Stimulated activated CD8-positive, alpha-beta memory T cell treated with anti-CD3 and anti-CD28 coated beads, Interleukin-7, amount 100 ng/mL, for 48 hours (primary cell): ENCODE results near the gene GOLGA8B.
"Not testable (repeated sequence)": the region's sequence is repeated elsewhere in the genome, so short reads cannot be mapped to it uniquely, and the experiment has no call there.

Experiments
- DNase-seq, 2 donors: peaks; one replicate each; pipeline ENCODE4 v3.0.0-alpha.2; 2020; ENCODE audit warnings: low read depth in 1 of 2; ENCODE audit errors: extremely low read depth in 1 of 2

The GOLGA8B gene

GRCh38 chr15:34598799-34599585, 15.5 kb upstream of the GOLGA8B start:
- DNase-seq: no peak

- no peak for DNase-seq
Observed at GRCh38 chr15:34597316-34597715, 13.9 kb upstream of the GOLGA8B start.

- DNase-seq: no peak
Observed at GRCh38 chr15:34594361-34594760, 10.9 kb upstream of the GOLGA8B start.

GRCh38 chr15:34591306-34591705, 7.9 kb upstream of the GOLGA8B start:
- no peak for DNase-seq

- DNase-seq: no peak
Observed at GRCh38 chr15:34588046-34588674, 4.7 kb upstream of the GOLGA8B start.

GRCh38 chr15:34585966-34586365, 2.5 kb upstream of the GOLGA8B start:
- not testable (repeated sequence) for DNase-seq

GRCh38 chr15:34584996-34585395, 1.5 kb upstream of the GOLGA8B start:
- DNase-seq: no peak

GRCh38 chr15:34584330-34584668, 848 bp upstream of the GOLGA8B start:
- no peak for DNase-seq

- no peak for DNase-seq
Observed at GRCh38 chr15:34582461-34583371, 735 bp downstream of the GOLGA8B start.

GRCh38 chr15:34581687-34582460, 1.6 kb downstream of the GOLGA8B start:
- DNase-seq: not testable (repeated sequence)

- DNase-seq: no peak
Observed at GRCh38 chr15:34581043-34581365, 2.4 kb downstream of the GOLGA8B start.

- not testable (repeated sequence) for DNase-seq
Observed at GRCh38 chr15:34580251-34581042, 3.0 kb downstream of the GOLGA8B start.

GRCh38 chr15:34578283-34578674, 5.2 kb downstream of the GOLGA8B start:
- no peak for DNase-seq

GRCh38 chr15:34577658-34578282, 5.7 kb downstream of the GOLGA8B start:
- not testable (repeated sequence) for DNase-seq

- DNase-seq: not testable (repeated sequence)
Observed at GRCh38 chr15:34575035-34575434, 8.4 kb downstream of the GOLGA8B start.

- DNase-seq: not testable (repeated sequence)
Observed at GRCh38 chr15:34572921-34573320, 10.5 kb downstream of the GOLGA8B start.

- not testable (repeated sequence) for DNase-seq
Observed at GRCh38 chr15:34572019-34572641, 11.3 kb downstream of the GOLGA8B start.

- not testable (repeated sequence) for DNase-seq
Observed at GRCh38 chr15:34569670-34570396, 13.6 kb downstream of the GOLGA8B start.
